GM13977 (cell line): ENCODE measurements around the gene ZNF79.

Source experiments
- DNase-seq: peaks from one replicate; pipeline ENCODE4 v3.0.0; 2012; ENCODE audit warnings: low spot score
- CTCF ChIP-seq: IDR thresholded peaks from 2 replicates; pipeline ENCODE4 v1.5.1; 2012; ENCODE audit warnings: mild to moderate bottlenecking, control low read depth; ENCODE audit not compliant: insufficient read depth; ENCODE audit errors: extremely low read depth, missing control alignments
- in situ Hi-C: fragments of 300-500 bp; cut with MboI; formaldehyde crosslinking; loops from one replicate; pipeline ENCODE4 v1.12.0; 2022; ENCODE audit warnings: low sequenced_read_pairs, low pct_unique_long_range_greater_than_20kb, mixed read lengths, inconsistent platforms; ENCODE audit not compliant: unreplicated experiment

The ZNF79 gene

GRCh38 chr9:127446713-127447415 lies 22.7 kb downstream of the ZNF79 start:
- no peak for DNase-seq
- no peak for TF ChIP-seq CTCF
- in situ Hi-C loops: no loop called here

DNA sequence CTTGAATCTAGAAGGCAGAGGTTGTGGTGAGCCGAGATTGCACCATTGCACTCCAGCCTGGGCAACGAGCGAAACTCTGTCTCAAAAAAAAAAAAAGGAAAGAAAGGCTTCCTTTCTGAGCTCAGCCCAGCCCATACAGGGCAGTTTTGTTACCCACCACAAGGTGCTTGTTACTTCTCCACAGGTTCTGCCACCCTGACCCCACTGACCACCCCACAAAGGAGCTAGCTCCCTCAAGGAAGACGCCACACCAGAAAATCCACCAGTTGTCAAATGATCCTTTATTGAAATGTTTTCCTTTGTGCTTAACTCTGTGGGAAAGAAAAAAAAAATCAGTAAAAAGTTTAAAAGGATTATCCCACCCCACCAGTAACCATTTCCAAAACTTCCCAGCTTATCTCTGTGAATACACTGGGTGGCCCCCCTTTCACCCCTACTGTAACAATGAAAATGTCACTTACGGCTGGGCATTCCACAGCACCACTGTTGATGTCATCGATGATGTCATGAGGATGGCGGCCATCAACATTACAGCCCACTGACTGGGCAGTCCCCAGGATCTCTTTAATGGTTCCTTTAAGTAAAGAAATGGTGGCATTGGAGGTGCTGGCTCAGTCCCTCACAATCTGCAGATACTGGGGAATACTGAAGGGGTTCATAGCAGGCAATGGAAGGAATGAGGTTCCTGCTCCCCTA lies 23.4 kb downstream of the ZNF79 start:
- no peak for DNase-seq
- in situ Hi-C loops: no loop called here

DNA sequence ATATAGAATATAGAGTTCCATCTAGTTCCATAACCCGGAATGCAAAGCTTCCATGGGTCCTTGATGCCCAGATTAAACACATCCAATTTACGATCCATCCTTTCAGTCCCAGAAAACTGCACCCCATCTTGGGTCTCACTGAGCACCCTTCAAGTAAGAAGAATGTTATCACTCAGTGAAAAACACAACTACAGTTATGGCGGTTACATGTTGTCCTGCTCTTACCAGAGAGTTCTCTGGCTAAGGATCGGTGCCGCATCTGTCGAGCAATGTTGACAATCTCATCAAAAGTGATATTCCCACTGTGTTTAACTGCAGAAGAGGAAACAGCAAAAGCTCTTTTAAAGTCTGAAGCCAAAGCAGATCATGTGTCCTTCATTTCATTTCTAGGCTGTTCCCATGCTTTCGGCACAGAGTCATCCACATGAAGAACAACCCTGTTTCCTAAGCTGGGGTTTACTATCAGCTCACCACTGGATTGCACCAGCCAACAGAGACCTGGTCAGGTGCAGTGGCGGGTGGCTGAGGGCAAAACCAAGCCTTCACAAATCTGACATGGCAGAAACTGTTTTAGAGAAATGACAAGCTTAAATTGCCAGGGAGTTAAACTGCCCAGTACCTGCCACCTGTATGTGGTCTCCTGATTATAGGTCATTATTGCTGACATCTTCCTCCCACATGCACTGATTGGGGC lies 24.1 kb downstream of the ZNF79 start:
- in situ Hi-C loops: no loop called here
- DNase-seq: no peak
- no peak for TF ChIP-seq CTCF

More for the DNA sequence above, 23.4 kb downstream of the ZNF79 start:
- TF ChIP-seq CTCF: no peak

DNA sequence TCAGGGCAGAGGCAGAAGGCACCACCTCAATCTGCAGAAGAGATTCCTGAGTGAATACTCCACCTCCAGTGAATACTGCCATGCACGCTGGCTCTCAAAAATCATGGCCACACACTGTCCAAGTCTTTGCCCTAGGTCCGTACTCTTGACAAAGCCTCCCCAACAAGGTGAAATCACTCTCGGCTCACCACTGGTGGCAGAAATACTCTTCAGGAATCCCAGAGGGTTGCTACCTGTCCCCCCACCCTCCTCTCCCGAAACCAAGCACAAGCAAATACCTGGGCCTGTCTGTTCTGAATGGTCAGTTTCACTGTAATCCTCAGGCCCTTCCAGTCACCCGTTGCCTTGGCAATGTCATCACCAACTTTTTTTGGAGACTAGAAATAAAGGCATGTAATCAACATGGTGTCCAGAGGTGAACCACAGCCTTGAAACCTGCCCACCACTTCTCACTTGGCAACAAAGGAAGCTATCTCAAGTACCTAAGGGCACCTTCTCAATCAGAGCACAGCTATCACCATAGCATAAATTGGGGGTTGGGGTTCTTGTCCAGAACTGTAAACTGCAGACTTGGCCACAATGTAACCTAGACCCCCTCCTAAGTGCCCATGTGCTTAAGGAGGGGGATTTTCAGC lies 25.3 kb downstream of the ZNF79 start:
- in situ Hi-C loops: no loop called here
- TF ChIP-seq CTCF: no peak
- DNase-seq: no peak

GRCh38 chr9:127450243-127450760 lies 26.1 kb downstream of the ZNF79 start:
- TF ChIP-seq CTCF: no peak
- in situ Hi-C loops: no loop called here
- no peak for DNase-seq

DNA sequence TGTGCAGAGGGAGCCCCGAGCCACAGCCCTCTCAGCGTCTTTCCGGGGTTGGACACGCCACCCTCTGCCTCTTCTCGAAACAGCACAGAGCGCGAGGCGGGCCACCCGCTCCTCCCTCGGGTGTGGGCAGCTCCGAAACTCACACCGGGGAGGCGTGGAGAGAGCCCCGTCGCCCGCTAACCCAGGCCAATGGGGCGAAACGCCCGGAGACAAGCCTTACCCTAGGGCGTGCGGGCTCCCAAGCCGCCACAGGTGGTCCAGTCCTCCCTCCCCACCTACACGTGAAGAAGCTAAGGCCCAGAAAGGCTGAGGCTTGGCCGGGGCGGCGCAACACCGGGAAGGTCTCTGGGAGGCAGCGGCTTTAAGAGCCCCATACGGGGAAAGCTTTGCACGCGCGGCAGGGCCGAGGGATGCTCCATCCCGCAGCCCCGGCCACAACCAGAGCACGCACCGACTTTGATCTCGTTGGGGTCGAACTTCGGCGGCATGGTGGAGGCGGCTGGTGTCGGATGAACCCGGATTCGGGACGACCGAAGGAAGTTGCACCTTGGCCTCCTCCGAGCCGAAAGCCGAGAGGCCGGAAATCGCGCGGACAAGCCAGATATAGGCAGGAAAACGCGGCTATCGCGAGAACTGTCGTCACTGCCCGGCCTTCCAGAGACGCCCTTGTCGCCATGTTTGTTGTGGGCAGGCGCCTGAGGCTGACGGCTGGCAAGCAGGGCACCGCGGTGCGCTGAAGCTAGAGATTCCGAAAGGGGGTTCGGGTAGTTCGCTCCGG lies 26.8 kb downstream of the ZNF79 start, which contains the start of the genes LRSAM1 and RPL12:
TSS of gene LRSAM1 (plus strand) at position 681 of the 778 bp plus-strand sequence. CDS start 3,018 bp downstream, outside the sequence.
TSS of gene RPL12 (minus strand) at position 577 of the 778 bp plus-strand sequence. CDS start at position 488, 89 bp downstream.
- peak; percentile 27 for TF ChIP-seq CTCF
- in situ Hi-C loops: no loop called here
- peak; percentile 96 for DNase-seq
